HK-2 (cell line): ENCODE measurements around the gene TPD52L2.
"Not testable (repeated sequence)": the region's sequence is repeated elsewhere in the genome, so short reads cannot be mapped to it uniquely, and the experiment has no call there.

Experiments used
- DNase-seq: peaks from one replicate; pipeline ENCODE4 v3.0.0-alpha.2; 2018; ENCODE audit not compliant: unreplicated experiment

Gene TPD52L2

GRCh38 chr20:63855363-63856097, 9.5 kb upstream of the TPD52L2 start:
- DNase-seq = no peak

- no peak for DNase-seq
Observed at GRCh38 chr20:63856098-63856511, 9.0 kb upstream of the TPD52L2 start.

GRCh38 chr20:63857764-63858392, 7.2 kb upstream of the TPD52L2 start:
- peak; percentile 24 for DNase-seq

DNA sequence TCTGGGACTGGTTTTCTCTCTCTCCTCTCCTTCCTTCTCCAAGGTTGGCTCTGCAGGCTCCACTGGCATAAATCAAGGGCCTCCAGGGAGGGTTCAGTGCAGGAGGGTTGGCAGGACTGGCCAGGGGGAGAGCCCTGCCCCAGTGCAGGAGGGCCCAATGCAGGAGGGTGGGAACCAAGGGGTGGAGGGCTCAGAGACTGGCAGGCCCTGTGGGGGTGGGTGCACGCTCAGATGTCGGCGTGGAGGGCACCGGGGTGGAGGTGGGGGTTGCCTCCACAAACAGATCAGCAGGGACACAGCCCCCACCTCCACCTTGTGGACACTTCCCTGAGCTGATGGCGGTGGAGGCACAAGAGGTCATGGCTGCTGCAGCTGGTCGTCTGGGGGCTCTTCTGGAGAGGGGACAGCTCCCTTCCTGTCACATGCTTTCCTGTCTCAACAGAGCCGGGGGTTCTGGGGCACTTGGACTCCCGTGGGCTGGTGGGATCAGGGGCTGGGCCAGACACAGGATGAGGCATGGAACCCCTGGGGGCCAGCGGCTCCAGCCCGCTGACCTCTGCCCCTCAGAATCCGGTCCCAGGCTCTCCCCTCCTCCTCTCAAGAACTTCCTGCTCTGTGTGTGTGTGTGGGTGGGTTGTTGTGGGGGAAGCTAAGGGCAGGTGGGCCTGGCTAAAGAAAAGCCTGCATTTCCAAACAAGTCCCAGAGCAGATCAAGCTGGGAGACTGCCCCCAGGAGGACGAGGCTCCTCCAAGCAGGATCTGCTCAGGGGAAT, 6.5 kb upstream of the TPD52L2 start:
- DNase-seq = peak; percentile 48

GRCh38 chr20:63859166-63859699, 5.8 kb upstream of the TPD52L2 start:
- no peak for DNase-seq

DNA sequence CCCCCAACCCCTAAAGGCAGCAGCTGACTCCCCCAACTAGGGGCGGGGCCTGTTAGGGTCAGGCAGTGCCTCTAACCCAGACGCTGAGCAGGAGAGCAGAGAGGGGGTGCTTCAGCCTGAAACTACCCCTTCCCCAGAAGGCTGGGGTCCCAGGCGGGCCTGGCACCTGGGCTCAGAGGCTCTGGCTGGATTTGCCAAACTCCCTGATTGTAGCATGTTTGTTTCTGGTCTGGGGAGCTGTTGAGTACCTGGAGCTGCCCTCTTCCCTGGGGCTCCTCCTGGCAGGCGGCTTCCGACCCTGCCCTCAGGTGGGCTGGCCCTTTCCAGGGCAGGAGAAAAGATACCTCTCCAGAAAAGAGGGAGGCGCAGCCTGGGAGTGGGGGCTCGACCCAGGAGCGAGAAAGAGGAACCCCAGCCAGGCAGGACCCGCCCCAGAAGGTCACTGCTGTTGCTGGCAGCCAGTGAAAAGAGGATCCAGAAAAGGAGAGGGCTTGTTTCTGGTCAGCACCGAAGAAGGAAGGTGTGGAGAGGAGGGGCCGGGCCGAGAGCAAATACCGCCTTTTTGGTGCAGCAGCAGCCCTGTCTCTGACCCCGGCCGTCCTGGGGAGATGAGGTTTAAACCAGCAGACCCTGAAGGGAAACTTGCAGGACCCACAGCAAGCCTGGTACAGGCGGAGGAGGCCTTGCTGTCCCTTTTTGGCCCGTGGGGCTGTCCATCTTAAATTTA, 4.6 kb upstream of the TPD52L2 start:
- no peak for DNase-seq

DNA sequence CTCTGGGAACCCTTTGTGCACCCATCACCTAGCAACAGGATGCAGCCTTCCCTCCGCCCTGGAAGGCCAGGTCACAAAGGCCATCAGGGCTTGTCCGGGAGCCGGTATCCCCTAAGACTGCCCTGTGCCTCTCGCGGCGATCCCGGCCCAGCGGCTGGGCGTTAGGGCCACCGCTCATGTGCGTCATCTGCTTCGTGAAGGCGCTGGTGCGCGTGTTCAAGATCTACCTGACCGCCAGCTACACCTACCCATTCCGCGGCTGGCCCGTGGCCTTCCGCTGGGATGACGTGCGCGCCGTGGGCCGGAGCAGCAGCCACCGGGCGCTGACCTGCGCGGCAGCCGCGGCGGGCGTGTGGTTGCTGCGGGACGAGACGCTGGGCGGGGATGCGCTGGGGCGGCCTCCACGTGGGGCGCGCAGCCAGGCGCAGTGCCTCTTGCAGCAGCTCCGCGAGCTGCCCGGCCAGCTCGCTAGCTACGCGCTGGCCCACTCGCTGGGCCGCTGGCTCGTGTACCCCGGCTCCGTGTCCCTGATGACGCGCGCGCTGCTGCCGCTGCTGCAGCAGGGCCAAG, 3.6 kb upstream of the TPD52L2 start, which contains the start of gene ABHD16B:
Gene ABHD16B, plus strand, starts transcription at position 134 of the 570 bp plus-strand sequence. Its CDS starts 43 bp downstream, at position 177.
- DNase-seq = no peak

GRCh38 chr20:63861981-63862901, 2.8 kb upstream of the TPD52L2 start:
- no peak for DNase-seq

DNA sequence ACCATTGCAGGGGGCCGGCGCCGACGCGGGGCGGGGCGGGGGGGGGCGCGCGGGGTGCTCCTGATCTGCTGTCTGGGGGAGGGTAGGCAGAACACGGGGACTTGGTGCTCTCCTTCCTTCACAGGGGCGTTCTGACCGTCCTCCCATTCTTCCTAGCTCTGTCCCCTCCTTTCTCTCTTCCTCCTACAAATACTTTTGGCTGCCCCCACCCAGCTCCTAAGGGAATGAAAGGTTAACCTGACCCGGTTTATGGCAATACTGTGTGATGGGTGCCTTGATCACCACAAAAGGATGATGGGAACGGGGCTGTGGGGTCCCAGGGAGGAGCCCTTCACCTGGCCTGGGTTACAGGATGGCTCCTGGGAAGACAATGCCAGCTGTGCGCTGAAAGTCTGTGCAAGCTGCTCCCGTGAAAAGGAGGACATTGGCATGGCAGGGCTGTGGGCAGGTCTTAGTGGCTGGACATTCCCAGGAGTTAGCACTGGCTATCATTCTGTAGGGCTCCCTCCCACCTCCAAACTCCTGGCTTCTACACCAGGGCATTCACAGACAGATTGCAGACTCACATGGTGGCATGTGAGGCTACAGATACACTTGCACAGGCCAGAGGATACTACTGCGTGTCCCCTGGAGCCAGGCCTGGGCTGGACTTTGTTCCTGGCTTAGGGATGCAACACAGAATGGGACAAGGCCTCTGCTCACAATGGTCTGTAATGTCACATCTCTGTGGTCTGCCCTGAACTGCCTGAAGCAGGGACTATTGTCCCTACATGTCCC, 1.9 kb upstream of the TPD52L2 start:
- no peak for DNase-seq

DNA sequence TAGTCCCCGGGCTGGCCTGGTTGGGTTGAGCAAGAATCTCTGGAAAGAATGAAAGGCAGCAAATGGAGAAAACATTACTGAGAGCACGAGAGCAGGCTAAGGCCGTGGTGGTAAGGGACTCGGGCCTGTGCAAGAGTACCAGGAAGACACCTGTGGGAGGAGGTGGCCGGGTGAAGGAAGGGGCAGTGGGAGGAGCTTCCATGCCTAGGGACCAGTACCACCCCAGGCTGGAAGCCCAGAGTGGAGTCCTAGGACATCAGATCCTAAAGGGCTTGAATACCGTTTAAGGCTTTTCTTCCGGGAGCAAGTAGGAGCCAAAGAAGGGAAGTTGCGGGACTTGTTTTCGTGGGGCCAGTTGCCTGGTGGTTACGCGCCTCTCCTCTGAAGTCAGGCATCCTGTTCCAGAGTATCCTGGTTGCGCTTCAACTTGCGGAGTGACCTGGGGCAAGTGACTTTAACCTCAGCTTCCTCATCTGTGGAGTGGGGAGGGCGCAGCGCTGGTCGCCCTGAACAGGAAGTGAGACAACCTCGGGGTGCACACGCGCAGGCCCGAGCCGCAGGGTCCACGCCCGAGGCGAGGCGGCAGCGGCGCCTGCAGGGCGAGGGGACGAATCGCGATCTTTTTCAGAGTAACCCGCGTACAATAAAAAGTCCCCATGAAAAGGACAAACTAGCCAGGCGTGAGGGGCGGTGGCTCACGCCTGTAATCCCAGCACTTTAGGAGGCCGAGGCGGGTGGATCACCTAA, 1.1 kb upstream of the TPD52L2 start:
- peak; percentile 93 for DNase-seq

DNA sequence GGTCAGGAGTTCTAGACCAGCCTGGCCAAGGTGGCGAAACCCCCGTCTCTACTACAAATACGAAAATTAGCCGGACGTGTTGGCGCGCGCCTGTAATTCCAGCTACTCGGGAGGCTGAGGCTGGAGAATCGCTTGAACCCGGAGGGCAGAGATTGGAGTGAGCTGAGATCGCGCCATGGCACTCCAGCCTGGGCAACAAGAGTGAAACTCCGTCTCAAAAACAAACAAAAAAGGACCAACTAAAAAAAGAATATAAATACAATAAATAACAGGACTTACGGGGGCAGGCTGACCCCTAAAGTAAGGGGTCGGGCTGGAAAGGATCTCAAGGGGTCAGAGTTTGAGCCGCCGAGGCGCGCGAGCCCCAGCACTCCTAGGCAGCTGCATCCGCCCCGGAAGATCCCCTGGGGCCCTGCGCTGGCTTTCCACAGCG, 509 bp upstream of the TPD52L2 start:
- no peak for DNase-seq

GRCh38 chr20:63867042-63867441, 2.0 kb downstream of the TPD52L2 start:
- not testable (repeated sequence) for DNase-seq

- DNase-seq = no peak
Observed at GRCh38 chr20:63868264-63868663, 3.2 kb downstream of the TPD52L2 start.

DNA sequence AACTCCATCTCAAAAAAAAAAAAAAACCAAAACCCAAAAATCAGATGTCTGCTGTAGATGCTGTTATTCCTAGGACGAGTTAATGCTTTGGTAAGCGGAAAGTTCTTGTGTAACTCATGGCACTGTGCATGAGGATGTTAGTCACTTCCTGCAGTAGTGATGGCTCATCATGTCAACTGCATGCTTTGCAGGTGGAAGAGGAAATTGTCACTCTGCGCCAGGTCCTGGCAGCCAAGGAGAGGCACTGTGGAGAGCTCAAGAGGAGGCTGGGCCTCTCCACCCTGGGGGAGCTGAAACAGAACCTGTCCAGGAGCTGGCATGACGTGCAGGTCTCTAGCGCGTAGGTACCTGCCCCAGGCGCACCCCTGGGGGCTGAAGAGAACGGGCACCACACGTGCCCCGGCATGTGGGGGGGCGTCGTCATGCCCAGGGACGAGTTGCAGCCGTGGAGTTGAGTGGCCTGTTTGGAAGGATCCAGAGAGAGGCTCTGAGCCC, 8.5 kb downstream of the TPD52L2 start:
- DNase-seq = peak; percentile 76

DNA sequence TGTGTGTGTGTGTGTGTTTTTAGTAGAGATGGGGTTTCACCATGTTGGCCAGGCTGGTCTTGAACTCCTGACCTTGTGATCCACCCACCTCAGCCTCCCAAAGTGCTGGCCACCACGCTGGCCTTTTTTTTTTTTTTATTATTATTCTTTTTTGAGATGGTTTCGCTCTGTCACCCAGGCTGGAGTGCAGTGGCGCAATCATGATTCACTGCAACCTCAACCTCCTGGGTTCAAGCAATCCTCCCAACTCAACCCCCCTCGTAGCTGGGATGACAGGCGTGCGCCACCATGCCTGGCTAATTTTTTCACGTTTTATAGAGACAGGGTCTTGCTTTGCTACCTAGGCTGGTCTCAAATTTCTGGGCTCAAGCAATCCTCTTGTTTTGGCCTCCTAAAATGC, 9.2 kb downstream of the TPD52L2 start:
- DNase-seq = not testable (repeated sequence)

GRCh38 chr20:63876489-63877036, 11.5 kb downstream of the TPD52L2 start:
- no peak for DNase-seq

DNA sequence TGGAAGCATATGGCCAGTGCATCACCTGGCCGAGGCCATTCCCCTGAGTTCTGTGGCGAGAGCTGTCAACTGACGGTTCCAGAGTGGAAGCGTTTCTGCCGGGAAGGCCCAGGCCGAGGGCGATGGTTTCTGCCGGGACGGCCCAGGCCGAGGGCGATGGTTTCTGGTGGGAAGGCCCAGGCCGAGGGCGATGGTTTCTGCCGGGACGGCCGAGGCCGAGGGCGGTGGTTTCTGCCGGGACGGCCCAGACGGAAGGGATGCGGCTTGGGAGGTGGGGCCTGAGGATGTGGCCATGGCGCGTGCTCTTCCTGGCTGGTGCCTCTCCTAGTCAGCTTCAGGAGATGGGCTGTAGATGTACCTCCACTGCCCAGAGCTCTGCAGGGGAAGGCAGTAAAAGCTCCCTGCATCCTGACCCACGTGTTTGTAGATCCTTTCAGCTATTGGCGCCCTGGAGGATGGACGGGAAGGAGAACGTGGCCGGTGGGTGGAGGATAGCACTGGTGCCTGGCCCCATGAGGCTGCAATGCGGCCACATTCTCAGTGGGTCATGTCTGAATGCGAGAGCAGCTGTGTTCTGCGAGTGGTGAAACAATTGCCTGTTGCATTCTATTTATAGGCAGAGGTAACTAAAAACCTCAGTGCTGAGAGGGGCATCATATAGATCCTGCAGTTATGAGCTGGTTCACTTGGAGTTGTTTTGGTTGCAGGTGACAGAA, 12.8 kb downstream of the TPD52L2 start:
- DNase-seq = no peak
